Fibroblast of mammary gland (primary cell): ENCODE results near the gene LRRC56.
A peak's percentile ranks its signal among the peaks of the same experiment; 100 is the strongest.

Experiments
- DNase-seq: peaks from one replicate; pipeline ENCODE4 v3.0.0-alpha.2; 2010; ENCODE audit warnings: low read depth
- H3K4me3 ChIP-seq: 2 replicates; pipeline ENCODE4 v1.5.1; 2011; ENCODE audit warnings: low read depth, mild to moderate bottlenecking, low read length, moderate library complexity; ENCODE audit not compliant: control insufficient read depth
- TF ChIP-seq, protein P1 (sequence below): conservative IDR thresholded peaks from 2 replicates; pipeline ENCODE4 v1.5.1; 2011; ENCODE audit warnings: low read depth, low read length, inconsistent platforms; ENCODE audit not compliant: control insufficient read depth, insufficient read depth

The LRRC56 gene

DNA sequence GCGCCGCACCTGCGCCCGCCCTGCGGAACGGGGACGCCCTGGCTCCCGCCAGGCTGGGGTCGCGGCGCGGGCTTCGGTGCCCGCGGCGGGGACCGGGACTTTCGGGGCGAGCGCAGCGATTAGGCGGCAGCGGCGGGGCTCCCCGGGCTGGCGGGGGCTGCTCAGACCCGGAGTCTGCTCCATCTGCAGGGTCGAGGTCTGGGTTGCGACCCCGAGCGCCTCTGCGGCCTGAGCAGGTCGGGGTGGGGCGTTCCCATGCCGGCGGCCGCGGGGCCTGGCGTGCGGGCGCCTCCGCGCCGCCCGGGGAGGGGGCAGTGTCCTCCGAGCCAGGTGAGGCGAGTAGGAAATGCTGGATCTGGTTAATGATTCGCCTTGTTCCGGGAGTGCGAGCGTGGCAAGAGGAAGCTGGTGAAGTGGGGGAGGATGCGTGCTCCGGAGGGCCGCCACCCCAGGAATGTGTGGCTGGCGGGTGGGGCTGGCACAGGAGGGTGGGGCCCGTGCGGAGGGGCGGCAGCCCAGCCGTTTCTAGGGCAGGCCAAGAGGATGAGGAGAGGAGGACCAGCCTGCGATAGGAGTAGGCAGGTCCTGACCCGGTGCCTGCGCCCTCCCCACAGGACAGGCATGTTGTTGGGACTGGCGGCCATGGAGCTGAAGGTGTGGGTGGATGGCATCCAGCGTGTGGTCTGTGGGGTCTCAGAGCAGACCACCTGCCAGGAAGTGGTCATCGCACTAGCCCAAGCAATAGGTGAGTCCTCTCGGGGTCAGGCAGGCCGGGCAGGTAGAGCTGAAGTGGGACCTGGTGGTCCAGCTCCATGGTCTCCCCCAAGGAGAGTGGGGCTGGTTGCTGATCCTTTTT is 24.0 kb downstream of the LRRC56 start:
- H3K4me3 ChIP-seq: peak overlapping the region; percentile 31
- DNase-seq: no peak
- TF ChIP-seq, protein P1, sequence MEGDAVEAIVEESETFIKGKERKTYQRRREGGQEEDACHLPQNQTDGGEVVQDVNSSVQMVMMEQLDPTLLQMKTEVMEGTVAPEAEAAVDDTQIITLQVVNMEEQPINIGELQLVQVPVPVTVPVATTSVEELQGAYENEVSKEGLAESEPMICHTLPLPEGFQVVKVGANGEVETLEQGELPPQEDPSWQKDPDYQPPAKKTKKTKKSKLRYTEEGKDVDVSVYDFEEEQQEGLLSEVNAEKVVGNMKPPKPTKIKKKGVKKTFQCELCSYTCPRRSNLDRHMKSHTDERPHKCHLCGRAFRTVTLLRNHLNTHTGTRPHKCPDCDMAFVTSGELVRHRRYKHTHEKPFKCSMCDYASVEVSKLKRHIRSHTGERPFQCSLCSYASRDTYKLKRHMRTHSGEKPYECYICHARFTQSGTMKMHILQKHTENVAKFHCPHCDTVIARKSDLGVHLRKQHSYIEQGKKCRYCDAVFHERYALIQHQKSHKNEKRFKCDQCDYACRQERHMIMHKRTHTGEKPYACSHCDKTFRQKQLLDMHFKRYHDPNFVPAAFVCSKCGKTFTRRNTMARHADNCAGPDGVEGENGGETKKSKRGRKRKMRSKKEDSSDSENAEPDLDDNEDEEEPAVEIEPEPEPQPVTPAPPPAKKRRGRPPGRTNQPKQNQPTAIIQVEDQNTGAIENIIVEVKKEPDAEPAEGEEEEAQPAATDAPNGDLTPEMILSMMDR: no peak

DNA sequence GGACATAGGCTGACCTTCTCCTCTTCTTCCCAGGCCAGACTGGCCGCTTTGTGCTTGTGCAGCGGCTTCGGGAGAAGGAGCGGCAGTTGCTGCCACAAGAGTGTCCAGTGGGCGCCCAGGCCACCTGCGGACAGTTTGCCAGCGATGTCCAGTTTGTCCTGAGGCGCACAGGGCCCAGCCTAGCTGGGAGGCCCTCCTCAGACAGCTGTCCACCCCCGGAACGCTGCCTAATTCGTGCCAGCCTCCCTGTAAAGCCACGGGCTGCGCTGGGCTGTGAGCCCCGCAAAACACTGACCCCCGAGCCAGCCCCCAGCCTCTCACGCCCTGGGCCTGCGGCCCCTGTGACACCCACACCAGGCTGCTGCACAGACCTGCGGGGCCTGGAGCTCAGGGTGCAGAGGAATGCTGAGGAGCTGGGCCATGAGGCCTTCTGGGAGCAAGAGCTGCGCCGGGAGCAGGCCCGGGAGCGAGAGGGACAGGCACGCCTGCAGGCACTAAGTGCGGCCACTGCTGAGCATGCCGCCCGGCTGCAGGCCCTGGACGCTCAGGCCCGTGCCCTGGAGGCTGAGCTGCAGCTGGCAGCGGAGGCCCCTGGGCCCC is 24.8 kb downstream of the LRRC56 start:
- TF ChIP-seq, protein P1: no peak
- no peak overlapping the region for H3K4me3 ChIP-seq
- no peak for DNase-seq

DNA sequence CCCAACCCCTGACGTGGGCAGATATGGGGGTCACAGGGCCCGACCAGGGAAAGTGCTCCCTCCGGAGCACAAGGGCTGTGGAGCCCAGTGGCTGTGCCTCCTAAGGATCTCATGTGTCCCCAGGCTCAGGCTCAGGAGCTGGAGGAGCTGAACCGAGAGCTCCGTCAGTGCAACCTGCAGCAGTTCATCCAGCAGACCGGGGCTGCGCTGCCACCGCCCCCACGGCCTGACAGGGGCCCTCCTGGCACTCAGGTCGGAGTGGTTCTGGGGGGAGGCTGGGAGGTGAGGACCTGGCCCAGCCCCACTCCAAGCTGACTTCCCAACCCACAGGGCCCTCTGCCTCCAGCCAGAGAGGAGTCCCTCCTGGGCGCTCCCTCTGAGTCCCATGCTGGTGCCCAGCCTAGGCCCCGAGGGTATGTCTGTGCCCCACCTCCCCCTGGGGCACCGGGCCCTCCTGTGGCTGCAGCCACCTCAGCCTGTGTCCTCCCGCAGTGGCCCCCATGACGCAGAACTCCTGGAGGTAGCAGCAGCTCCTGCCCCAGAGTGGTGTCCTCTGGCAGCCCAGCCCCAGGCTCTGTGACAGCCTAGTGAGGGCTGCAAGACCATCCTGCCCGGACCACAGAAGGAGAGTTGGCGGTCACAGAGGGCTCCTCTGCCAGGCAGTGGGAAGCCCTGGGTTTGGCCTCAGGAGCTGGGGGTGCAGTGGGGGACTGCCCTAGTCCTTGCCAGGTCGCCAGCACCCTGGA is 25.9 kb downstream of the LRRC56 start:
- no peak for DNase-seq
- TF ChIP-seq, protein P1: no peak
- no peak overlapping the region for H3K4me3 ChIP-seq

DNA sequence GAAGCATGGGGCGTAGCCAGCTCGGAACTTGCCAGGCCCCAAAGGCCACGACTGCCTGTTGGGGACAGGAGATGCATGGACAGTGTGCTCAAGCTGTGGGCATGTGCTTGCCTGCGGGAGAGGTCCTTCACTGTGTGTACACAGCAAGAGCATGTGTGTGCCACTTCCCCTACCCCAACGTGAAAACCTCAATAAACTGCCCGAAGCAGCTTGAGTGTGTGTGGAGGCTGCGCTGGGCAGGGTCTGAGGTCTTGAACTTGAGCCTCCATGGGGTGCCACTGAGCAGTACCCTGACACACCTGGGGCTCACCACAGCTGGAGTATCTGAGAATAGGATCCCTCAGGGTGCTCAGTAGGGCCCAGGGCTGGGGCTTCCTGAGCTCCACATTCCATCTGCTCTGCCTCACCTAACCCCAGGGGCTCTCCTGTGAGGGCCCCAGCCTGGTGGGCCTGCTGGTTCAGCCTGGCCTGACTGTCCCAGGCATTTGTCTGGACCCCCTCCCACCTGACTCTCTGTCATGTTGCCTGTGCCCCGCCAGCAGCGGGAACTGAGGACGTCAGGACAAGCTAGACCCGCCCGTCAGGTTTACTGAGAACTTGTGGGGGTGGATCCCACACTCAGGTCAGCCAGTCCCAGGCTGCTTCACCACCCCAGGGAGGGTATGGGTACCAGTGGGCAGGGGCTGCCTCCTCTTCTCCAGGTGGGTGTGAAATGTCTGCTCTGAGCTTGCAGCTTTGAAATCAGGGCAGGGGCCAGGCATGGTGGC is 26.7 kb downstream of the LRRC56 start:
- DNase-seq: no peak
- TF ChIP-seq, protein P1: no peak
- no peak overlapping the region for H3K4me3 ChIP-seq

DNA sequence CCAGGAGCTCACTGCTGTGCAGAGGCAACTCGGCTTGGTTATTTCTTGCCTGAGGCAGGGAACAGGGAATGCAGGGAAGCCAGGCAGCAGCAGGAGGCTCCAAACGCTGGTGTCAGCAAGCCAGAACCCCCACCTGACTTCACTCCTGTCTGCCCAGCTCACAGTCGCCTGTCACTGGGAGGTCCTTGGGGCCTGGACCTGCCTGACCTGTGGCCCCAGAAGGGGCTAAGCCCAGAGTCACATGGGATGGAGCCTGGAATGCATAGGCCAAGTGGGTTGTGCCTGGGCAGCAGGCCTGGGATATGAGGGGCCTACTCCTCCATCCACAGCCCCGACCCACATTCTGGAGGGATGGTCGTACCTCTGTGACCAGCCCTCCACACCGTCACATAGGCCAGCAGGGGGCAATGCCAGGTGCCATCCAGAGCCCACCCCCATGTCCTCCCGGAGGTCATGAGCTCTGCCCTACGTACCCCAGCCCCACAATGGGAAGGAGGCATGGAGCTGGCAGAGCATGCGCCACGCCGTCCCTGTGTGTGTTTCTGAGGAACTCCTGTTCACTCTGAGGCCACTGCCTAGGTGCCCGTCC is 28.7 kb downstream of the LRRC56 start:
- no peak for DNase-seq
- no peak overlapping the region for H3K4me3 ChIP-seq
- TF ChIP-seq, protein P1: no peak
